ENCODE data around the gene OVOL2. TPM values are rescaled to one million over a fixed set of nuclear protein-coding genes. Genes with fewer than 3 reads are reported as not detected.

OVOL2 gene
- total and polyA plus RNA-seq, 2 donors, result 0.62 to 3.9 TPM

GRCh38 chr20:18079756-18080353 lies 22.1 kb upstream of the OVOL2 start:
- no peak overlapping the region for H3K4me3 ChIP-seq (ENCODE audit: low read depth, low read length)
- no peaks in the 10 kb centered on the region for H3K36me3 ChIP-seq (ENCODE audit: insufficient read depth)
- 84% methylated on average over 10 of the region's 10 CpGs for WGBS
- H3K4me1 ChIP-seq (ENCODE audit: insufficient read depth), result no peaks in the 10 kb centered on the region
- H3K27ac ChIP-seq (ENCODE audit: low read depth), result no peak overlapping the region
- no peak for DNase-seq (ENCODE audit: extremely low spot score)

- no peak for DNase-seq (ENCODE audit: extremely low spot score)
These were observed 19.4 kb upstream of the OVOL2 start for GRCh38 chr20:18077157-18077556.

DNA sequence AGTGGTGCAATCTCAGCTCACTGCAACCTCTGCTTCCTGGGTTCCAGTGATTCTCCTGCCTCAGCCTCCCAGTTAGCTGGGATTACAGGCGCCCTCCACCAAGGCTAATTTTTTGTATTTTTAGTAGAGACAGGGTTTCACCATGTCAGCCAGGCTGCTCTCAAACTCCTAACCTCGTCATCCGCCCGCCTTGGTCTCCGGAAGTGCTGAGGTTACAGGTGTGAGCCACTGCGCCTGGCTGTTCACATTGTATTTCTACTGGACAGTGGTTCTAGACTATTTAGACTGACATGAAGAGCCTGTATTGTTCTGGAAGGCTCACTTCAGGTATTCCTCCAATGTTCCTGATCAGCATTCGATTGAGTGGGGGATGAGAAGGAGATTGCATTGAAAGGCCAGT lies 14.8 kb upstream of the OVOL2 start:
- Histone ChIP-seq H3K4me1 (ENCODE audit: insufficient read depth) (no peaks in the 10 kb centered on the region), H3K27ac (ENCODE audit: low read depth) (no peak overlapping the region), H3K36me3 (ENCODE audit: insufficient read depth) (no peaks in the 10 kb centered on the region), H3K4me3 (ENCODE audit: low read depth, low read length) (no peak overlapping the region)
- WGBS, result 90% methylated on average over 7 of the region's 7 CpGs
- DNase-seq (ENCODE audit: extremely low spot score), result no peak

More at GRCh38 chr20:18077157-18077556, 19.4 kb upstream of the OVOL2 start:
- no peaks in the 10 kb centered on the region for H3K4me1 ChIP-seq (ENCODE audit: insufficient read depth)
- H3K4me3 ChIP-seq (ENCODE audit: low read depth, low read length), result no peak overlapping the region
- 64% methylated on average over 4 of the region's 4 CpGs for WGBS
- H3K36me3 ChIP-seq (ENCODE audit: insufficient read depth), result no peaks in the 10 kb centered on the region
- no peak overlapping the region for H3K27ac ChIP-seq (ENCODE audit: low read depth)

DNA sequence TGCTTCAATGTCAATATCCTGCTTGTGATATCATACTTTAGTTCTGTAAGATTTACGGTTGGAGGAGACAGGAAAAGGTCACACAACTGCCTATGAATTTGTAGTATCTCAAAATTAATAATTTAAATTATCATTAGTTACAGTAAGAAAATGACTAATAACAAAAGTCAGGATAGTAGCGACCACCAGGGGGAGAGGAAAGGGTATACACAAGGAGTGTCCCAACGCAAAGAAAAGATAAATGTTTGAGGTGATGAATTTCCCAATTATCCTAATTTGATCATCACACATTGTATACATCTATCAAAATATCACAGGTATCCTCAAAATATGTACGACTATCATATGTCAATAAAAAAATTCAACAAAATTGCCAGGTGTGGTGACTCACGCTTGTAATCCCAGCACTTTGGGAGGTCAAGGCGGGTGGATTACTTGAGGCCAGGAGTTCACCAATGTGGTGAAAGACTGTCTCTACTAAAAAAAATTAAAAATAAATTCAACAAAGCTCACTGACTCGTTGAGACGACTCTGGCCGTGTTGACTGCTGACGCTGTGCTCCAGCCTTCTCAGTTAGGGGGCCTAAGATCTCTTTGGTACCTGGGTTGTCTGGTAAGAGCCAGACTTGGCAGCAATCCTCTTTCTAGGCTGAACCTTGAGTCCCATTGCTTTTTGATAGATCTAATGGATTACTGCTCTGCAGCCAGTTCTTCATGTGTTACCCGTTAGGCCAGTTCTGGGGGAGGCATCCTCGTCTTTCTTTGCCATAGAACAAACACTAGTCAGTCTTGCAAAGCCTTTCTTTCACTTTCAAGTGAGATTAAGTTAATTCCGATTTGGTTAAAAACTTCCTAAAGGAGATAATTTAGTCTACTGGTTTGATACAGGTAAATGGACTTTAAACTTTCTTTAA lies 9.0 kb upstream of the OVOL2 start:
- 69% methylated on average over 13 of the region's 13 CpGs for WGBS
- H3K4me1 ChIP-seq (ENCODE audit: insufficient read depth), result no peaks in the 10 kb centered on the region
- DNase-seq (ENCODE audit: extremely low spot score), result no peak
- H3K27ac ChIP-seq (ENCODE audit: low read depth), result no peak overlapping the region
- no peak overlapping the region for H3K4me3 ChIP-seq (ENCODE audit: low read depth, low read length)
- H3K36me3 ChIP-seq (ENCODE audit: insufficient read depth), result no peaks in the 10 kb centered on the region

DNA sequence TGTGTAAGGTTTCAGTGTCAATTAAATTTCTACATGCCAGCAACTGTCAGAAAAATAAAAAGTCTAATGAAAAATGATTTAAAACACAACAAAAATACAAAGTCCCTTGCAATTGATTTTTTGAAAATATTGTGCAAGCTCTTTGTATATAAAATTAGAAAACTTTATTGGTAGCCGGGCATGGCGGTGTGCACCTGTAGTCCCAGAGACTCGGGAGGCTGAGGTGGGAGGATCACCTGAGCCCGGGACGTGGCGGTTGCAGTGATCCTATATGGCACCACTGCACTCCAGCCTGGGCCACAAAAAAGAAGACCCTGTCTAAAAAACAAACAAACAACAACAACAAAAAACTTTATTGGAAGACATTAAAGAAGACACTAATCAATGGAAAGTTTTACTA lies 6.0 kb upstream of the OVOL2 start:
- no peak overlapping the region for H3K27ac ChIP-seq (ENCODE audit: low read depth)
- H3K4me1 ChIP-seq (ENCODE audit: insufficient read depth), result no peaks in the 10 kb centered on the region
- H3K4me3 ChIP-seq (ENCODE audit: low read depth, low read length), result no peak overlapping the region
- no peak for DNase-seq (ENCODE audit: extremely low spot score)
- 93% methylated on average over 6 of the region's 6 CpGs for WGBS
- no peaks in the 10 kb centered on the region for H3K36me3 ChIP-seq (ENCODE audit: insufficient read depth)

DNA sequence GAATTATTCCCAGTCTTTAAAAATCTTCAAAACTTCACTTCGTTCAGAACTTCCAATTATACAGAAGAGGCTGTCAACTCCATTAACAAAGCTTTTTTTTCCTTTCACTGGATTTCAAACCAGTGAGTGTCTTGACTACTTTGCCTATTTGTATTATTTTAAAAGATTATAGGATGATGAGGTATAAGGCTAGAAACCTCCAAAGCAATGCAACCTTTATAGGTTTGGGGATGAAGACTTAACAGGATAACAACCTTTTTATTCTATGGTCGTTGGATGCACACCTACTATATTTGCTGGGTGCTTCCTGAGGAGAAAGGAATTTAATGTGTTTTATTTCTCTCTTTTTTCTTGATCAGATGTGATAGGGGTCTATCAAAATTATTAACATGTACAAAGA lies 1.9 kb upstream of the OVOL2 start:
- 28% methylated on average over 2 of the region's 2 CpGs for WGBS

DNA sequence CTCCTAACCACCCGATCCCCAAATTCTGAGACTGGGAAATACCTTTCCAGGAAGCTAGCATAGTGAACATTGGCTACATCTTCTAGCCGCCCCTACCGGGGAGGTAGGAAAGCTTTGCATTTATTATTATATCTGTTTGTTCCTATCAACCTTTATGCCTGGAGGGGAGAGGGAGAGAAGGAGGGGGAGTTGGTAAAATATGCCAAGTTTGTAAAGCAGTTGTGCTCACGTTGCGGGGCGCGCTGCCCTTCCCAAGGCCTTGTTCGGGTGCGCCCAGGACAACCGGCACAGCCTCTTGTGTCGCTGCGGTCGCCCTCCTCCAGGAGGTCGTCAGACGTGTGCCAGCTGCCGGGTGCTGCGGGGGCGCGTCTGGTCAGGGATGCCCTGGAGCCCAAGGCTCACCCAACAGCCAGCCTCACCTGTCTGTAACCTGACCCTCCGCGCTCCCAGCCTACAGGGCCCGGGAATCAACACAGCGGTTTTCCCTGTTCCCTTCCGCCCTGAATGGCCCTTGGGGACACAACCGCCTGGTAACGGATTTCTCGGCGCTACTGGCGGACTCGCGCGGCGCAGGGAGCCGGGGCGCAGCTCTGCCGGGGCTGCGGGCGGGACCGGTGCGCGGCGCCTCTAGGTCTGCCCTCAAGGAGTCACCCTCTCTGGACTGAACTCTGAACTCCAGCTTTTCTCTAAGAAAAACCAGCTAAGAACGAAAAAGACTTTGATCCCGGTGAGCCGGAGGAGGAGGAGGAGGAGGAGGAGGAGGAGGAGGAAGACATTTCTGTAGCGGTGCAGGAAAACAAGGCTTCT lies 1.1 kb upstream of the OVOL2 start:
- 2% methylated on average over 46 of the region's 46 CpGs for WGBS
- Histone ChIP-seq H3K4me3 (ENCODE audit: low read depth, low read length) (no peak overlapping the region), H3K27ac (ENCODE audit: low read depth) (no peak overlapping the region), H3K4me1 (ENCODE audit: insufficient read depth) (no peaks in the 10 kb centered on the region), H3K36me3 (ENCODE audit: insufficient read depth) (no peaks in the 10 kb centered on the region)
- no peak for DNase-seq (ENCODE audit: extremely low spot score)

More for the DNA sequence above, 1.9 kb upstream of the OVOL2 start:
- no peaks in the 10 kb centered on the region for H3K36me3 ChIP-seq (ENCODE audit: insufficient read depth)
- no peak overlapping the region for H3K27ac ChIP-seq (ENCODE audit: low read depth)
- no peak for DNase-seq (ENCODE audit: extremely low spot score)
- no peak overlapping the region for H3K4me3 ChIP-seq (ENCODE audit: low read depth, low read length)
- no peaks in the 10 kb centered on the region for H3K4me1 ChIP-seq (ENCODE audit: insufficient read depth)

GRCh38 chr20:18057994-18058349 lies 256 bp upstream of the OVOL2 start:
- Histone ChIP-seq H3K27ac (ENCODE audit: low read depth) (no peak overlapping the region), H3K4me3 (ENCODE audit: low read depth, low read length) (no peak overlapping the region), H3K4me1 (ENCODE audit: insufficient read depth) (no peaks in the 10 kb centered on the region), H3K36me3 (ENCODE audit: insufficient read depth) (no peaks in the 10 kb centered on the region)
- DNase-seq (ENCODE audit: extremely low spot score), result no peak
- 4% methylated on average over 14 of the region's 14 CpGs for WGBS

- peak overlapping the region; percentile 53 for H3K4me3 ChIP-seq (ENCODE audit: low read depth, low read length)
- no peak for DNase-seq (ENCODE audit: extremely low spot score)
- WGBS, result under 1% methylated on average over 103 of the region's 103 CpGs
- peak overlapping the region; percentile 54 for H3K27ac ChIP-seq (ENCODE audit: low read depth)
- H3K4me1 ChIP-seq (ENCODE audit: insufficient read depth), result no peaks in the 10 kb centered on the region
- H3K36me3 ChIP-seq (ENCODE audit: insufficient read depth), result no peaks in the 10 kb centered on the region
These were observed 1.3 kb downstream of the OVOL2 start for GRCh38 chr20:18056174-18057100.

GRCh38 chr20:18055261-18055660 lies 2.5 kb downstream of the OVOL2 start:
- 11% methylated on average over 11 of the region's 11 CpGs for WGBS
- Histone ChIP-seq H3K4me1 (ENCODE audit: insufficient read depth) (no peaks in the 10 kb centered on the region), H3K4me3 (ENCODE audit: low read depth, low read length) (no peak overlapping the region), H3K27ac (ENCODE audit: low read depth) (no peak overlapping the region), H3K36me3 (ENCODE audit: insufficient read depth) (no peaks in the 10 kb centered on the region)
- DNase-seq (ENCODE audit: extremely low spot score), result no peak

DNA sequence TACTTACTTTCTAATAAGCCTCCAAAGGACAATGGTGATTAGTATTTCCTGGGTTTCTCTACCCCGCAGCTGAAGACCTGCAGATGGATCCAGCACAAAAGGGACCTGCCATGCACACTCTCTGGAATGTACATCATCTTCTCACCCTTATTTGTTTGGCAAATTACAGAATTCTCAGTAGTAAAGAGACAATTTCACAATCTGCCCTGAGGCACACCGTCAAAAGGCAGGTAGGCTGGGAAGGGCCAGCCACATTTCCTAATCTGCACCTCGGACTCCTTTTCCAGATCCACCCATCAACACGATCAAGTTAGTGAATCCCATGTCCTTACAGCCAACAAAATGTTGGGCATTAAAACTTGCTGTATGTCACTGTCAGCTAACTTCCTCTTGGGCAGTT lies 4.9 kb downstream of the OVOL2 start:
- Histone ChIP-seq H3K4me3 (ENCODE audit: low read depth, low read length) (no peak overlapping the region), H3K36me3 (ENCODE audit: insufficient read depth) (no peaks in the 10 kb centered on the region), H3K4me1 (ENCODE audit: insufficient read depth) (no peaks in the 10 kb centered on the region), H3K27ac (ENCODE audit: low read depth) (no peak overlapping the region)
- WGBS, result 89% methylated on average over 4 of the region's 4 CpGs
- DNase-seq (ENCODE audit: extremely low spot score), result no peak

- no peak for DNase-seq (ENCODE audit: extremely low spot score)
- Histone ChIP-seq H3K36me3 (ENCODE audit: insufficient read depth) (no peaks in the 10 kb centered on the region), H3K4me1 (ENCODE audit: insufficient read depth) (no peaks in the 10 kb centered on the region), H3K4me3 (ENCODE audit: low read depth, low read length) (no peak overlapping the region), H3K27ac (ENCODE audit: low read depth) (no peak overlapping the region)
- 65% methylated on average over 1 of the region's 1 CpG for WGBS
These were observed 7.1 kb downstream of the OVOL2 start for GRCh38 chr20:18050628-18051027.

DNA sequence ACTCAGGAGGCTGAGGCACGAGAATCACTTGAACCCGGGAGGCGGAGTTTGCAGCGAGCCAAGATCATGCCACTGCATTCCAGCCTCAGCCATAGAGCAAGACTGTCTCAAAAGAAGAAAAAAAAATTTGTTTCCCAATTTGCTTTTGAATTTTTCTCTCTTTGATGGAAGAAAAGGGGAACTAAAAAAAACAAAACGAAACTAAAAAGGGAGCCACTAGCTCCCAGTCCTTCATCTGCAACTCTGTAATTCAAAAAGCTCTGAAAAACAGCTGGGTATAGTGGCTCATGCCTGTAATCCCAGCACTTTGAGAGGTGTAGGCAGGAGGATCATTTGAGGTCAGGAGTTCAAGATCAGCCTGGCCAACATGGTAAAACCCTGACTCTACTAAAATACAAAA lies 9.5 kb downstream of the OVOL2 start:
- WGBS, result 83% methylated on average over 5 of the region's 5 CpGs
- Histone ChIP-seq H3K4me3 (ENCODE audit: low read depth, low read length) (no peak overlapping the region), H3K36me3 (ENCODE audit: insufficient read depth) (no peaks in the 10 kb centered on the region), H3K4me1 (ENCODE audit: insufficient read depth) (no peaks in the 10 kb centered on the region), H3K27ac (ENCODE audit: low read depth) (no peak overlapping the region)
- no peak for DNase-seq (ENCODE audit: extremely low spot score)

Data from urinary bladder (tissue), 4 donors.